HL-60/S4 treated with phorbol 12-myristate 13-acetate at 8.2 ng/mL for 4 days and 3 days (cell line): ENCODE measurements around the gene CABP4.

ENCODE experiments used
- in situ Hi-C: fragments of 300-500 bp; cut with MboI; formaldehyde crosslinking; loops from 2 replicates; pipeline ENCODE4 v1.15.0; 2022; ENCODE audit warnings: low sequenced_read_pairs

Gene CABP4

DNA sequence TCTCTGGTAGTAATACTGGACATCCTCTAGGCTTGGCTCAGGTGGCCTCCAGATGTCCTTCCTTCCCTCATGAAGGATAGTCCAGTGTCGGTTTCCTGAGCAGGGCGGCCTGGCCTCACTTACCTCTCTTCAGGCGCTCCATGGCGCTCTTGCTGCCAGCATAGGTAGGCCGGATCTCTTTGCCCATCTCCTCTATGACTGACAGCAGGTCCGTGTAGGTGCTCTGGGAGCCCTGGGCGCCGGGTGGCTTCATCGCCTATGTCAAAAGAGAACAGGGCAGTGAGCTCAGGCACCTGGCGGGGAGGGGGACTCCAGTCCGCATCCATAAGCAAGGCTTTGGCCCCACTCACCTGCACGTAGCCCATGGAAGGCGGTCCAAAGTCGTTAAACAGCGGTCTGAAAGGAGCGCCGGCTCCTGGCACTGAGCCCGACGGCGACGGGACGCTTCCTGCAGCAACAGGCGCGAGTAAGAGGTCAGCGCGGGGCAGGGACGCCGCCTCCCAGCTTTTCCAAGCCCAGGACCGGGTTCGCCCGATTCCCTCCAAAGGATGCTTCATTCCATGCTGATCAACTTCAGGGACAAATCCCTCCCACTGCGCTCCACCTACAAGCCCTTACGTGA is 52.2 kb downstream of the CABP4 start:
- in situ Hi-C loops, result no loop called here

DNA sequence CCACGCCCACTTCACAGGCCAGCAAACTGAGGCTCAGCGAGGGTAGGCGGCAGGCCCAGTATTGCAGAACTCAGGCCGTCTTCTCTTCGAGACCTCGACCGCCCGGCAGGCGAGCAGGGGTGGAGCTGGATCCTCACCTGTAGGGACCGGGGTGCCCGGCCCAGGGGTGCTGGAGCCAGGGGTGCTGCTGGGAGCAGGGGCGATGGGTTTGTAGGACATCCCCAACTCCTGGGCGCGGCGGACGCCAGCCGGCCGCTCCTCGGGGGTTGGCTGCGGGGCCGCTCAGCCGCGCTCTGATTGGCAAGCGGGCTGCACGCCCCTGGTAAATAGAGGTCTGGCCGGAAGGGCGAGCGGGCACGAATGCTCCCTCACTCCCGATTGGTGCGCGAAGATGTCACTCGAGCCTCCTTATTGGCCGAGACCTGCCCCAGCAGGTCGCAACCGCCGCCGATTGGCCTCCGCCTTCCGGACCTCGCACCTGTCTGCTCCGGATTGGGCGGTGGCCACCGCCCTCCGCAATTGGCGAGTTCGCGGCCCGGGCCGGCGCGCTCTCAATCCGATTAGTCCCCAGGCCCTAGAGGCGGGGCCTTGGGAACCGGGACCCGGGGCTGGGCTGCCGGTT is 52.8 kb downstream of the CABP4 start, which contains the start of gene CDK2AP2:
CDK2AP2 (minus strand) TSS at position 299 of the 622 bp plus-strand sequence; CDS start at position 219, 80 bp downstream.
- in situ Hi-C loops, result no loop called here

DNA sequence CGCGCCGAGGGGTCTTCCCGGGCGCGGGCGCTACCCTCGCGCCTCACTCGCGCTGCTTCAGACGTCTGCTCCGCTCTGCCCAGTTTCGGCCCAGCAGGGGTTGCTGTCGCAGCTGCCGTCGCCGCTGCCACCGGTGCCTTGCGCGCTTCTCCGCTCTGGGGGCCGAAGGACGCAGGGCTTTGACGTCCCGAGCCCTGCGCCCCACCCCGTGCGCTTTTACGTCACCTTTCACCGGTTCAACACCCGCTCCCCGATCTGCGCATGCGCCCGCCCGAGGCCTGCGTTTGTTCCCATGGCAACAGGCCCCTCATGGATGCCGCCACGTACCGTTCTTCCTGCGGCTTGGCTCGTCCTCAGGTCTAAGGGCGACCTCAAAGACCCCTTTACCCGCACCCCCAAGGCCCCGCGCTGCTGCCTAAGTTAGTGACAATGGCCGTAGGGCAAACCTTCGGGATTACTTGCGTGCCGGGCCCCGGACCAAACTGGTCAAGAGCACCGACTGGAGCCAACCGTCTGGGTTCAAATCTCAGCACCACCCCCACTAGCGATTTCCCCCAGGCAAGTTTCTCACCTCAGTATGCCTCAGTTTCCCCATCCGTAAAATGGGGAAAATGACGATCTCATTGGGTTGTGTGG is 53.5 kb downstream of the CABP4 start:
- in situ Hi-C loops, result no loop called here

DNA sequence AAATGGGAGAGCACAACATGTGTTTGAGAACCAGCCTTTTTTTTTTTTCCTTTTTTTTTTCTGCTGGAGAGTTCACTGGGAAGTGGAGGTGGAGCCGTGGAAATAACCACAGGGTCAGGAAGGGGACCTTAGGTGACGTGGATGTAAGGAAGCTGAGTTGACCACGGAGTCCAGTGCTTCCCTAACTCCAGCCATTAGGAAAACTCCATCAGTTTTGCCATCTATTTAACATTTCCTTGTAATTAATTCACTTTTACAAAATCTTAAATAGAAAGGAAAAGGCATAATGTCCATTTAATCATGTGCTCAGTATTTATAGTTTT is 54.8 kb downstream of the CABP4 start:
- in situ Hi-C loops, result no loop called here
